ENCODE data around the gene CAP1.

CAP1 gene

GRCh38 chr1:40039245-40039756 is 1.2 kb upstream of the CAP1 start:
- Histone ChIP-seq H3K27ac (ENCODE audit: insufficient read depth in 1 of 2, low read depth in 1 of 2, low read length in 2 of 2, poor library complexity in 1 of 2, severe bottlenecking in 2 of 2) (peak overlapping the region; percentile 74 to 95), H3K9me3 (ENCODE audit: control extremely low read depth in 1 of 5, control insufficient read depth in 4 of 5, insufficient read depth in 2 of 5, low read depth in 1 of 5, low read length in 4 of 5) (no peaks in the 10 kb centered on the region), H3K36me3 (ENCODE audit: control insufficient read depth in 4 of 4, insufficient read depth in 4 of 4, low read length in 3 of 4) (peaks cover 0 to 5% (median 1%) of the 10 kb centered on the region in 4 experiments), H3K4me1 (ENCODE audit: control extremely low read depth in 1 of 4, control insufficient read depth in 4 of 4, insufficient read depth in 4 of 4, low read length in 3 of 4) (peaks cover 39 to 91% (median 83%) of the 10 kb centered on the region in 4 experiments), H3K27me3 (replicated peaks in 2 of 5; ENCODE audit: control insufficient read depth in 4 of 5, insufficient read depth in 5 of 5, low read length in 4 of 5) (no peaks in the 10 kb centered on the region), H3K4me3 (ENCODE audit: control insufficient read depth in 1 of 7, extremely low read depth in 1 of 7, insufficient read depth in 4 of 7, low read depth in 2 of 7, low read length in 6 of 7) (peak overlapping the region; percentile 91 to 99 (median 98))
- DNase-seq, result peak; percentile 69 to 87 (median 81)
- ChIA-PET CTCF (interaction anchor here (0.8 to 2.8 kb wide), 11 partner anchors 11 to 66 kb away, joined by 3 to 14 read pairs (median 4); no protein-coding TSS in a partner anchor), POLR2A (interaction anchor here (1.2 to 1.8 kb wide), 2 partner anchors 17 to 20 kb away, joined by 3 to 6 read pairs; no protein-coding TSS in a partner anchor)
- 0% methylated on average over 10 of the region's 10 CpGs for WGBS (ENCODE audit: insufficient coverage)

- H3K27ac ChIP-seq (ENCODE audit: insufficient read depth in 1 of 2, low read depth in 1 of 2, low read length in 2 of 2, poor library complexity in 1 of 2, severe bottlenecking in 2 of 2), result peak overlapping the region; percentile 74 to 95
- ChIA-PET CTCF (interaction anchor here (0.8 to 2.8 kb wide), 13 partner anchors 10 to 66 kb away, joined by 3 to 14 read pairs (median 4); no protein-coding TSS in a partner anchor), POLR2A (interaction anchor here (0.9 to 1.8 kb wide), 5 partner anchors 10 to 91 kb away, joined by 3 to 7 read pairs (median 3); no protein-coding TSS in a partner anchor)
- peaks cover 0 to 5% (median 1%) of the 10 kb centered on the region in 4 experiments for H3K36me3 ChIP-seq (ENCODE audit: control insufficient read depth in 4 of 4, insufficient read depth in 4 of 4, low read length in 3 of 4)
- peak in 1 of 3 donors; percentile 40 for DNase-seq
- 0% methylated on average over 49 of the region's 52 CpGs for WGBS (ENCODE audit: insufficient coverage)
- no peaks in the 10 kb centered on the region for H3K9me3 ChIP-seq (ENCODE audit: control extremely low read depth in 1 of 5, control insufficient read depth in 4 of 5, insufficient read depth in 2 of 5, low read depth in 1 of 5, low read length in 4 of 5)
- peak overlapping the region; percentile 91 to 99 (median 98) for H3K4me3 ChIP-seq (ENCODE audit: control insufficient read depth in 1 of 7, extremely low read depth in 1 of 7, insufficient read depth in 4 of 7, low read depth in 2 of 7, low read length in 6 of 7)
- H3K4me1 ChIP-seq (ENCODE audit: control extremely low read depth in 1 of 4, control insufficient read depth in 4 of 4, insufficient read depth in 4 of 4, low read length in 3 of 4), result peaks cover 33 to 89% (median 78%) of the 10 kb centered on the region in 4 experiments
- H3K27me3 ChIP-seq (replicated peaks in 2 of 5; ENCODE audit: control insufficient read depth in 4 of 5, insufficient read depth in 5 of 5, low read length in 4 of 5), result no peaks in the 10 kb centered on the region
Measured at GRCh38 chr1:40039757-40040510, 595 bp upstream of the CAP1 start.

GRCh38 chr1:40041466-40041838 is 923 bp downstream of the CAP1 start:
- Histone ChIP-seq H3K4me3 (ENCODE audit: control insufficient read depth in 1 of 7, extremely low read depth in 1 of 7, insufficient read depth in 4 of 7, low read depth in 2 of 7, low read length in 6 of 7) (peak overlapping the region; percentile 69 to 99 (median 98)), H3K4me1 (ENCODE audit: control extremely low read depth in 1 of 4, control insufficient read depth in 4 of 4, insufficient read depth in 4 of 4, low read length in 3 of 4) (peaks cover 27 to 78% (median 65%) of the 10 kb centered on the region in 4 experiments), H3K9me3 (ENCODE audit: control extremely low read depth in 1 of 5, control insufficient read depth in 4 of 5, insufficient read depth in 2 of 5, low read depth in 1 of 5, low read length in 4 of 5) (no peaks in the 10 kb centered on the region), H3K27me3 (replicated peaks in 2 of 5; ENCODE audit: control insufficient read depth in 4 of 5, insufficient read depth in 5 of 5, low read length in 4 of 5) (no peaks in the 10 kb centered on the region), H3K27ac (ENCODE audit: insufficient read depth in 1 of 2, low read depth in 1 of 2, low read length in 2 of 2, poor library complexity in 1 of 2, severe bottlenecking in 2 of 2) (peak overlapping the region; percentile 85 to 95), H3K36me3 (ENCODE audit: control insufficient read depth in 4 of 4, insufficient read depth in 4 of 4, low read length in 3 of 4) (peaks cover 0 to 5% (median 4%) of the 10 kb centered on the region in 4 experiments)
- WGBS (ENCODE audit: insufficient coverage), result 23% methylated on average over 5 of the region's 5 CpGs
- ChIA-PET CTCF (interaction anchor here (1.0 to 1.2 kb wide), 4 partner anchors 17 to 35 kb away, joined by 3 to 4 read pairs (median 3); no protein-coding TSS in a partner anchor), POLR2A (no interaction called here)
- DNase-seq, result no peak

GRCh38 chr1:40042341-40042740 is 1.8 kb downstream of the CAP1 start:
- 32% methylated on average over 4 of the region's 4 CpGs for WGBS (ENCODE audit: insufficient coverage)
- DNase-seq, result no peak
- peaks cover 0 to 5% (median 4%) of the 10 kb centered on the region in 4 experiments for H3K36me3 ChIP-seq (ENCODE audit: control insufficient read depth in 4 of 4, insufficient read depth in 4 of 4, low read length in 3 of 4)
- no peaks in the 10 kb centered on the region for H3K27me3 ChIP-seq (replicated peaks in 2 of 5; ENCODE audit: control insufficient read depth in 4 of 5, insufficient read depth in 5 of 5, low read length in 4 of 5)
- H3K27ac ChIP-seq (ENCODE audit: insufficient read depth in 1 of 2, low read depth in 1 of 2, low read length in 2 of 2, poor library complexity in 1 of 2, severe bottlenecking in 2 of 2), result peak overlapping the region in 1 of 2 experiments; percentile 95
- H3K4me1 ChIP-seq (ENCODE audit: control extremely low read depth in 1 of 4, control insufficient read depth in 4 of 4, insufficient read depth in 4 of 4, low read length in 3 of 4), result peaks cover 22 to 69% (median 56%) of the 10 kb centered on the region in 4 experiments
- H3K4me3 ChIP-seq (ENCODE audit: control insufficient read depth in 1 of 7, extremely low read depth in 1 of 7, insufficient read depth in 4 of 7, low read depth in 2 of 7, low read length in 6 of 7), result peak overlapping the region in 6 of 7 experiments; percentile 11 to 99 (median 76)
- ChIA-PET CTCF (interaction anchor here (1.0 to 1.6 kb wide), 4 partner anchors 9 to 34 kb away, joined by 3 to 6 read pairs (median 4); no protein-coding TSS in a partner anchor), POLR2A (no interaction called here)
- H3K9me3 ChIP-seq (ENCODE audit: control extremely low read depth in 1 of 5, control insufficient read depth in 4 of 5, insufficient read depth in 2 of 5, low read depth in 1 of 5, low read length in 4 of 5), result no peaks in the 10 kb centered on the region

GRCh38 chr1:40044110-40044509 is 3.6 kb downstream of the CAP1 start:
- peaks cover 12 to 57% (median 44%) of the 10 kb centered on the region in 4 experiments for H3K4me1 ChIP-seq (ENCODE audit: control extremely low read depth in 1 of 4, control insufficient read depth in 4 of 4, insufficient read depth in 4 of 4, low read length in 3 of 4)
- H3K9me3 ChIP-seq (ENCODE audit: control extremely low read depth in 1 of 5, control insufficient read depth in 4 of 5, insufficient read depth in 2 of 5, low read depth in 1 of 5, low read length in 4 of 5), result no peaks in the 10 kb centered on the region
- ChIA-PET POLR2A (no interaction called here), CTCF (interaction anchor here (1.9 to 2.3 kb wide), 2 partner anchors 10 to 33 kb away, joined by 5 to 6 read pairs; no protein-coding TSS in a partner anchor)
- H3K27ac ChIP-seq (ENCODE audit: insufficient read depth in 1 of 2, low read depth in 1 of 2, low read length in 2 of 2, poor library complexity in 1 of 2, severe bottlenecking in 2 of 2), result peak overlapping the region in 1 of 2 experiments; percentile 29
- peaks cover 2 to 9% (median 4%) of the 10 kb centered on the region in 4 experiments for H3K36me3 ChIP-seq (ENCODE audit: control insufficient read depth in 4 of 4, insufficient read depth in 4 of 4, low read length in 3 of 4)
- H3K27me3 ChIP-seq (replicated peaks in 2 of 5; ENCODE audit: control insufficient read depth in 4 of 5, insufficient read depth in 5 of 5, low read length in 4 of 5), result no peaks in the 10 kb centered on the region
- peak overlapping the region in 1 of 7 experiments; percentile 25 for H3K4me3 ChIP-seq (ENCODE audit: control insufficient read depth in 1 of 7, extremely low read depth in 1 of 7, insufficient read depth in 4 of 7, low read depth in 2 of 7, low read length in 6 of 7)
- DNase-seq, result peak in 2 of 3 donors; percentile 40 to 46
- WGBS (ENCODE audit: insufficient coverage), result 53% methylated on average over 3 of the region's 3 CpGs

- Histone ChIP-seq H3K36me3 (ENCODE audit: control insufficient read depth in 4 of 4, insufficient read depth in 4 of 4, low read length in 3 of 4) (peaks cover 2 to 14% (median 6%) of the 10 kb centered on the region in 4 experiments), H3K4me3 (ENCODE audit: control insufficient read depth in 1 of 7, extremely low read depth in 1 of 7, insufficient read depth in 4 of 7, low read depth in 2 of 7, low read length in 6 of 7) (no peak overlapping the region), H3K9me3 (ENCODE audit: control extremely low read depth in 1 of 5, control insufficient read depth in 4 of 5, insufficient read depth in 2 of 5, low read depth in 1 of 5, low read length in 4 of 5) (no peaks in the 10 kb centered on the region), H3K4me1 (ENCODE audit: control extremely low read depth in 1 of 4, control insufficient read depth in 4 of 4, insufficient read depth in 4 of 4, low read length in 3 of 4) (peaks cover 8 to 56% (median 38%) of the 10 kb centered on the region in 4 experiments), H3K27me3 (replicated peaks in 2 of 5; ENCODE audit: control insufficient read depth in 4 of 5, insufficient read depth in 5 of 5, low read length in 4 of 5) (no peaks in the 10 kb centered on the region), H3K27ac (ENCODE audit: insufficient read depth in 1 of 2, low read depth in 1 of 2, low read length in 2 of 2, poor library complexity in 1 of 2, severe bottlenecking in 2 of 2) (no peak overlapping the region)
- no peak for DNase-seq
- ChIA-PET CTCF (interaction anchor here (0.9 to 2.3 kb wide), 5 partner anchors 9 to 32 kb away, joined by 4 to 6 read pairs (median 5); no protein-coding TSS in a partner anchor), POLR2A (no interaction called here)
- WGBS (ENCODE audit: insufficient coverage), result 95% methylated on average over 3 of the region's 4 CpGs
Measured at GRCh38 chr1:40045182-40045581, 4.7 kb downstream of the CAP1 start.
